ENCODE results near the gene EPS8L2. TPM values are rescaled to one million over a fixed set of nuclear protein-coding genes. Genes with fewer than 3 reads are reported as not detected.
A peak's percentile ranks its signal among the peaks of the same experiment; 100 is the strongest.

EPS8L2 gene
- total RNA-seq, 4 donors from 2014 or later: 107 to 193 (median 140) TPM

DNA sequence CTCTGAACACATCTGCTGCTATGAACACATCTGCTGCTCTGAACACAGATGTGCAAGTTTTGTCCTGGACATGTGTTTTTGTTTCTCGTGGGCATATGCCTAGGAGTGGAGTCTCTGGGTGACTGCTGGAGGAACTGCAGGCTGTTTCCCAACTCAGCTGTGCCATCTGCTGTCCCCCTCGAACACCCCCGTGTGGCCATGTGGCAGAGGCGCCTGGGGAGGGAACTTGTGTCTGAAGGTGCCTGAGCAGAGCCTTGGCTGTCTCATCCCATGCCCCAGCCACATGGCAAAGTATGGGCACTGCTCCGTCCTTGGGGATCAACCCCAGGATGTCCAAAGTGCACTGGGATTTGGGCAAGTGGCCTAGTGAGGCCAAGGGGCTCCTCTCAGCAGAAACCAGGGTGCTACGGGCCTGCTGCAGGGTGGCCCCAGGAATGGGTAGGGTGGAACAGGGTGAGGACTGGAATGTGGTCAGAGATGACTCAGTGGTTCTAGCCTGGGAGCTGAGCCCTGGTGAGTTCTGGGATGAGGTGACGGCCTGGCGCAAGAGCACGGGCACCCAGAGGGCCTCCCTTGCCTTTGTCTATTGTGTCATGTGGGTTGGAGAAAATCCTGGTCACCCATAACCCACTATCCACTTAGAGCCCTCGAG, 56.5 kb downstream of the EPS8L2 start:
- Histone ChIP-seq H3K27ac (peak overlapping the region; percentile 69), H3K27me3 (no peaks in the 10 kb centered on the region), H3K4me1 (peaks cover 20% of the 10 kb centered on the region), H3K36me3 (peaks cover 83% of the 10 kb centered on the region), H3K9me3 (no peaks in the 10 kb centered on the region), H3K4me3 (no peak overlapping the region)
- peak in 1 of 2 donors; percentile 66 for DNase-seq (ENCODE audit: low spot score in 2 of 2)
- 23% methylated on average over 4 of the region's 10 CpGs for WGBS
- no peak for TF ChIP-seq POLR2AphosphoS5 (IDR thresholded peaks at IDR 0.05)

DNA sequence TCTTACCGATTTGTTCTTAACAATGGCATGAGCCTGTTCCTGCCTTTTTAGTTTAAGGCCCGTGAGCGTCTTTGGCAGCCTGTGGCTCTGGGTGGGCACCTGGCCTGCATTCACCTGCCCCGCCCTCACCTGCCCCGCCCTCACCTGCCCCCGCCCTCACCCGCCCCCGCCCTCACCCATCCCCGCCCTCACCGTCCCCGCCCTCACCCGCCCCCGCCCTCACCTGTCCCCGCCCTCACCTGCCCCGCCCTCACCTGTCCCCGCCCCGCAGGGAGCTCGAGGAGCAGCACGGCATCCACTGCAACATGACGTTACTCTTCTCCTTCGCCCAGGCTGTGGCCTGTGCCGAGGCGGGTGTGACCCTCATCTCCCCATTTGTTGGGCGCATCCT, 57.0 kb downstream of the EPS8L2 start:
- TF ChIP-seq, protein P1, sequence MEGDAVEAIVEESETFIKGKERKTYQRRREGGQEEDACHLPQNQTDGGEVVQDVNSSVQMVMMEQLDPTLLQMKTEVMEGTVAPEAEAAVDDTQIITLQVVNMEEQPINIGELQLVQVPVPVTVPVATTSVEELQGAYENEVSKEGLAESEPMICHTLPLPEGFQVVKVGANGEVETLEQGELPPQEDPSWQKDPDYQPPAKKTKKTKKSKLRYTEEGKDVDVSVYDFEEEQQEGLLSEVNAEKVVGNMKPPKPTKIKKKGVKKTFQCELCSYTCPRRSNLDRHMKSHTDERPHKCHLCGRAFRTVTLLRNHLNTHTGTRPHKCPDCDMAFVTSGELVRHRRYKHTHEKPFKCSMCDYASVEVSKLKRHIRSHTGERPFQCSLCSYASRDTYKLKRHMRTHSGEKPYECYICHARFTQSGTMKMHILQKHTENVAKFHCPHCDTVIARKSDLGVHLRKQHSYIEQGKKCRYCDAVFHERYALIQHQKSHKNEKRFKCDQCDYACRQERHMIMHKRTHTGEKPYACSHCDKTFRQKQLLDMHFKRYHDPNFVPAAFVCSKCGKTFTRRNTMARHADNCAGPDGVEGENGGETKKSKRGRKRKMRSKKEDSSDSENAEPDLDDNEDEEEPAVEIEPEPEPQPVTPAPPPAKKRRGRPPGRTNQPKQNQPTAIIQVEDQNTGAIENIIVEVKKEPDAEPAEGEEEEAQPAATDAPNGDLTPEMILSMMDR (IDR thresholded peaks at IDR 0.05): no peak
- TF ChIP-seq POLR2AphosphoS5 (IDR thresholded peaks at IDR 0.05) (no peak), POLR2A (IDR thresholded peaks at IDR 0.05) (no peak), EP300 (IDR thresholded peaks at IDR 0.05) (no peak)
- no peak for DNase-seq (ENCODE audit: low spot score in 2 of 2)
- 56% methylated on average over 21 of the region's 24 CpGs for WGBS

DNA sequence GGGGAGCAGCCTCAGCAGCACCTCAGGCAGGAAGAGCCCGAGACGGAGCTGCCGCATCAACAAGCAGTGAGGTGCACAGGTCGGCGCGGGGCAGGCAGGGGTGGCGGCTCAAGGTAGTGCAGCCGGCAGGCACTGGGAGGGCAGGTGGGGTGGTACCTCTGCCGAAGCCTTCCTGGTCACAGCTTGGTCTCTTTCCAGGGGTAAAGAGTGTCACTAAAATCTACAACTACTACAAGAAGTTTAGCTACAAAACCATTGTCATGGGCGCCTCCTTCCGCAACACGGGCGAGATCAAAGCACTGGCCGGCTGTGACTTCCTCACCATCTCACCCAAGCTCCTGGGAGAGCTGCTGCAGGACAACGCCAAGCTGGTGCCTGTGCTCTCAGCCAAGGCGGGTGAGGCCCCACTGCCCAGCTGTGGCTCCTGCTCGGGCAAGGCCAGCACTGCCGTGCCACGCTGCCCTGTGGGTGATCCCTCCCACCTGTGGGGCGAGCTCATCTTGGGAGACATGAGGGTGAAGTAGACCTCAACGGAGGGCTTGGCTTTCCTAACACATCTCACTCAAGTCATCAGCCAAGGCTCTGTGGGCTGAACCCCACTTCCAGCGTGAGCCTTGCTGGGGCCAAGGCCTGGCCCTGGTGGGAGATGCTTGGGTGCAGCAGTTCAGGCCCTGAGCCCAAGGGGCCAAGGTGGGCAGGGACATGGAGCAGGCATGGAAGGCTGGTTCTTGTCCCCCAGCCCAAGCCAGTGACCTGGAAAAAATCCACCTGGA, 57.7 kb downstream of the EPS8L2 start:
- no peaks in the 10 kb centered on the region for H3K27me3 ChIP-seq
- 79% methylated on average over 16 of the region's 22 CpGs for WGBS
- peak overlapping the region; percentile 58 for H3K27ac ChIP-seq
- peaks cover 73% of the 10 kb centered on the region for H3K36me3 ChIP-seq
- TF ChIP-seq POLR2A (IDR thresholded peaks at IDR 0.05) (no peak), EP300 (IDR thresholded peaks at IDR 0.05) (no peak), POLR2AphosphoS5 (IDR thresholded peaks at IDR 0.05) (no peak)
- TF ChIP-seq, protein P1 (IDR thresholded peaks at IDR 0.05): no peak
- no peak for DNase-seq (ENCODE audit: low spot score in 2 of 2)
- peaks cover 20% of the 10 kb centered on the region for H3K4me1 ChIP-seq
- no peak overlapping the region for H3K4me3 ChIP-seq
- H3K9me3 ChIP-seq: no peaks in the 10 kb centered on the region

More for the DNA sequence above, 57.0 kb downstream of the EPS8L2 start:
- H3K36me3 ChIP-seq: peaks cover 79% of the 10 kb centered on the region
- no peak overlapping the region for H3K4me3 ChIP-seq
- H3K4me1 ChIP-seq: peaks cover 20% of the 10 kb centered on the region
- peak overlapping the region; percentile 69 for H3K27ac ChIP-seq
- H3K27me3 ChIP-seq: no peaks in the 10 kb centered on the region
- H3K9me3 ChIP-seq: no peaks in the 10 kb centered on the region

DNA sequence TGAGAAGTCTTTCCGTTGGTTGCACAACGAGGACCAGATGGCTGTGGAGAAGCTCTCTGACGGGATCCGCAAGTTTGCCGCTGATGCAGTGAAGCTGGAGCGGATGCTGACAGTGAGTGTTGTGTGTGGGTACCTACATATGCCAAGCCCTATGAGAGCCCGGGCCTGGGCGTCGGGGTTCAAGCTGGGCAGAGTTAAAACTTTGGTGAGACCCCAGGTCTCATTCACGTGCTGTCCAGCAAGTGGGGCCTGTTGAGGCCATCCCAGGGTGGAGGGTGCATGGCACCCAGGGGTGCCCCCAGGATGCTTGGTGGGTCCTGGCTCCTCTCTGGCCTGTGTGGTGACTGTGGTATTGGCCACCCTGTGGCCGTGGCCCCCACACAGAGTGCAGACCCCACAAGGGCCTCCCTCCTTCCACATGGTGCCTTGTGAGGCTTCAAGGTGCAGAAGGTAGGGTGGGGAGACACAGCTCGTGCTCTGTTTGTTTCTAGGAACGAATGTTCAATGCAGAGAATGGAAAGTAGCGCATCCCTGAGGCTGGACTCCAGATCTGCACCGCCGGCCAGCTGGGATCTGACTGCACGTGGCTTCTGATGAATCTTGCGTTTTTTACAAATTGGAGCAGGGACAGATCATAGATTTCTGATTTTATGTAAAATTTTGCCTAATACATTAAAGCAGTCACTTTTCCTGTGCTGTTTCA, 58.4 kb downstream of the EPS8L2 start:
- DNase-seq (ENCODE audit: low spot score in 2 of 2): no peak
- Histone ChIP-seq H3K27me3 (no peaks in the 10 kb centered on the region), H3K4me3 (no peak overlapping the region), H3K36me3 (peaks cover 65% of the 10 kb centered on the region), H3K27ac (no peak overlapping the region), H3K4me1 (peaks cover 20% of the 10 kb centered on the region), H3K9me3 (no peaks in the 10 kb centered on the region)
- WGBS: 85% methylated on average over 17 of the region's 18 CpGs
- TF ChIP-seq, protein P1 (IDR thresholded peaks at IDR 0.05): no peak
- no peak for TF ChIP-seq EP300 (IDR thresholded peaks at IDR 0.05)
- no peak for TF ChIP-seq POLR2A (IDR thresholded peaks at IDR 0.05)
- TF ChIP-seq POLR2AphosphoS5 (IDR thresholded peaks at IDR 0.05): no peak

DNA sequence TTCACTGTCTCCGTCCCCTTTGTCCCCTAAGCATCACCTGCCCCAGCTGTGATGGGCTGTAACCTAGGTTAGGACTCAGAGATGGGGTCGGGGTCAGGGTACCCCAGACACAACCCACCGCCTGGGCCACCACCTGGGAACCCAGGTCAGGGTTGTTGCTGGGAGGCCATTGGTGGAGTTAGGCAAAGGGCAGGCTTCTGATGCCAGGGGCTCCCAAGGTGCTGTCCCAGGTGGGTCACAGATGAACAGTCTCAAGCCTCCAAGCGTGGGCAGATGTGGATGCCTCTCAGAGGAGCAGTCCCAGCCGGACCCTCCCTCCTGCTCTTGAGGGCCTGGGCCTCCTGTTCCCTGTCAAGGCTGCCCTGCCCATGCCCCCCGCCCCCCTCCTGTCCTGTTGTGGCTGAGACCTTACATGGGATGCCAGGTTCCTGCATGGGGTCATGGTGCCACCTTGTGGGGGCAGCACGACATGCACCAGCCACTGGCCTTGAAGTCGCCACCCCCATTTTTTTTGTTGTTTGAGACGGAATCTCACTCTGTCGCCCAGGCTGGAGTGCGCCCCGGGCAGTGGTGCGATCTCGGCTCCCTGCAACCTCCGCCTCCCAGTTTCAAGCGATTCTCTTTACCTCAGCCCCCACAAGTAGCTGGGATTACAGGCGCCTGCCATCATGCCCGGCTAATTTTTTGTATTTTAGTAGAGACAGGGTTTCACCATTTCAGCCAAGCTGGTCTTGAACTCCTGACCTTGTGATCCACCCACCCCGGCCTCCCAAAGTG, 59.2 kb downstream of the EPS8L2 start:
- TF ChIP-seq EP300 (IDR thresholded peaks at IDR 0.05) (no peak), POLR2A (IDR thresholded peaks at IDR 0.05) (no peak)
- TF ChIP-seq, protein P1 (IDR thresholded peaks at IDR 0.05): peak; percentile 26 to 67
- peaks cover 20% of the 10 kb centered on the region for H3K4me1 ChIP-seq
- peak in 1 of 2 donors; percentile 69 for DNase-seq (ENCODE audit: low spot score in 2 of 2)
- WGBS: 75% methylated on average over 19 of the region's 19 CpGs
- H3K27me3 ChIP-seq: no peaks in the 10 kb centered on the region
- no peak overlapping the region for H3K27ac ChIP-seq
- peaks cover 64% of the 10 kb centered on the region for H3K36me3 ChIP-seq
- H3K4me3 ChIP-seq: no peak overlapping the region
- no peaks in the 10 kb centered on the region for H3K9me3 ChIP-seq

Measured in suprapubic skin (tissue), 4 donors.